Activated naive CD4-positive, alpha-beta T cell treated with anti-CD3 and anti-CD28 coated beads, Interleukin-2, amount 10 ng/mL, durations not matched to agents 7 days and 5 days (primary cell): Measurements from ENCODE around the gene CCDC69.
"Not testable (repeated sequence)": the region's sequence is repeated elsewhere in the genome, so short reads cannot be mapped to it uniquely, and the experiment has no call there.

Experiments
- CTCF ChIA-PET: fragments of 350-600 bp; sonication (Branson Sonifier 250); formaldehyde crosslinking; loops from one replicate; lab custom pipeline; 2021; ENCODE audit warnings: antibody characterized with exemption; lab: Charles Lee
- DNase-seq: peaks from one replicate; pipeline ENCODE4 v3.0.0-alpha.2; 2020
- H3K27ac Mint-ChIP-seq: one replicate; pipeline ENCODE4 v1.8.0; 2021; ENCODE audit warnings: mild to moderate bottlenecking, moderate library complexity, mixed read lengths
- H3K27me3 Mint-ChIP-seq: one replicate; pipeline ENCODE4 v1.8.0; 2021; ENCODE audit warnings: mild to moderate bottlenecking, mixed read lengths
- H3K36me3 Mint-ChIP-seq: one replicate; pipeline ENCODE4 v1.8.0; 2021; ENCODE audit warnings: mixed read lengths
- H3K4me1 Mint-ChIP-seq: one replicate; pipeline ENCODE4 v1.8.0; 2021; ENCODE audit warnings: mixed read lengths
- H3K4me3 Mint-ChIP-seq: one replicate; pipeline ENCODE4 v1.8.0; 2021; ENCODE audit warnings: mild to moderate bottlenecking, moderate library complexity, mixed read lengths
- H3K9me3 Mint-ChIP-seq: one replicate; pipeline ENCODE4 v1.8.0; 2021; ENCODE audit warnings: mixed read lengths

Gene CCDC69

GRCh38 chr5:151223447-151224264 is at the start of gene CCDC69:
Gene CCDC69 (minus strand): TSS chr5:151224092. CDS start chr5:151223970, 122 bp downstream.
- H3K36me3 Mint-ChIP-seq: peaks cover 33% of the 10 kb centered on the region
- H3K27ac Mint-ChIP-seq: peak within 1 kb of the TSS; percentile 88
- peak; percentile 69 for DNase-seq
- H3K27me3 Mint-ChIP-seq: no peaks in the 10 kb centered on the region
- H3K4me3 Mint-ChIP-seq: peak within 1 kb of the TSS; percentile 85
- CTCF ChIA-PET: interaction anchor here (0.6 to 3.4 kb wide), 17 partner anchors 10 to 176 kb away, joined by 3 to 33 read pairs (median 3); partner anchors contain the start of gene GM2A
- H3K4me1 Mint-ChIP-seq: peaks cover 61% of the 10 kb centered on the region
- no peaks in the 10 kb centered on the region for H3K9me3 Mint-ChIP-seq

- CTCF ChIA-PET: no interaction called here
- DNase-seq: no peak
- Mint-ChIP-seq H3K4me3 (no peak overlapping the region), H3K9me3 (no peaks in the 10 kb centered on the region), H3K4me1 (no peaks in the 10 kb centered on the region), H3K36me3 (peaks cover 13% of the 10 kb centered on the region), H3K27ac (no peak overlapping the region), H3K27me3 (no peaks in the 10 kb centered on the region)
Observed at GRCh38 chr5:151271336-151271735, 47.4 kb upstream of the CCDC69 start.

- Mint-ChIP-seq H3K36me3 (peaks cover 17% of the 10 kb centered on the region), H3K9me3 (no peaks in the 10 kb centered on the region), H3K27me3 (no peaks in the 10 kb centered on the region), H3K4me3 (no peak overlapping the region), H3K4me1 (no peaks in the 10 kb centered on the region), H3K27ac (no peak overlapping the region)
- no peak for DNase-seq
- CTCF ChIA-PET: no interaction called here
Observed at GRCh38 chr5:151270599-151270998, 46.7 kb upstream of the CCDC69 start.

GRCh38 chr5:151267491-151268260 is 43.8 kb upstream of the CCDC69 start:
- H3K27ac Mint-ChIP-seq: no peak overlapping the region
- CTCF ChIA-PET: no interaction called here
- H3K4me3 Mint-ChIP-seq: no peak overlapping the region
- H3K36me3 Mint-ChIP-seq: peaks cover 29% of the 10 kb centered on the region
- peaks cover 8% of the 10 kb centered on the region for H3K4me1 Mint-ChIP-seq
- DNase-seq: no peak
- no peaks in the 10 kb centered on the region for H3K27me3 Mint-ChIP-seq
- H3K9me3 Mint-ChIP-seq: no peaks in the 10 kb centered on the region

- CTCF ChIA-PET: interaction anchor here (1.1 to 1.3 kb wide), 2 partner anchors 52 to 99 kb away, joined by 4 to 5 read pairs; no protein-coding TSS in a partner anchor
- H3K27me3 Mint-ChIP-seq: no peaks in the 10 kb centered on the region
- peaks cover 39% of the 10 kb centered on the region for H3K36me3 Mint-ChIP-seq
- H3K4me3 Mint-ChIP-seq: no peak overlapping the region
- H3K9me3 Mint-ChIP-seq: no peaks in the 10 kb centered on the region
- H3K27ac Mint-ChIP-seq: no peak overlapping the region
- DNase-seq: no peak
- H3K4me1 Mint-ChIP-seq: peaks cover 8% of the 10 kb centered on the region
Observed at GRCh38 chr5:151264113-151264512, 40.2 kb upstream of the CCDC69 start.

GRCh38 chr5:151262532-151262931 is 38.6 kb upstream of the CCDC69 start:
- Mint-ChIP-seq H3K4me3 (no peak overlapping the region), H3K4me1 (peaks cover 8% of the 10 kb centered on the region), H3K9me3 (no peaks in the 10 kb centered on the region), H3K36me3 (peaks cover 35% of the 10 kb centered on the region), H3K27ac (peak overlapping the region; percentile 34), H3K27me3 (no peaks in the 10 kb centered on the region)
- no peak for DNase-seq
- CTCF ChIA-PET: no interaction called here

- Mint-ChIP-seq H3K4me3 (no peak overlapping the region), H3K9me3 (no peaks in the 10 kb centered on the region), H3K27me3 (no peaks in the 10 kb centered on the region), H3K27ac (no peak overlapping the region), H3K36me3 (peaks cover 20% of the 10 kb centered on the region), H3K4me1 (peaks cover 13% of the 10 kb centered on the region)
- CTCF ChIA-PET: no interaction called here
- no peak for DNase-seq
Observed at GRCh38 chr5:151259931-151260330, 36.0 kb upstream of the CCDC69 start.

- peaks cover 14% of the 10 kb centered on the region for H3K36me3 Mint-ChIP-seq
- no peak for DNase-seq
- H3K27ac Mint-ChIP-seq: no peak overlapping the region
- CTCF ChIA-PET: no interaction called here
- H3K27me3 Mint-ChIP-seq: no peaks in the 10 kb centered on the region
- peaks cover 17% of the 10 kb centered on the region for H3K4me1 Mint-ChIP-seq
- H3K9me3 Mint-ChIP-seq: no peaks in the 10 kb centered on the region
- no peak overlapping the region for H3K4me3 Mint-ChIP-seq
Observed at GRCh38 chr5:151258816-151259215, 34.9 kb upstream of the CCDC69 start.

GRCh38 chr5:151258201-151258611 is 34.3 kb upstream of the CCDC69 start:
- peaks cover 22% of the 10 kb centered on the region for H3K4me1 Mint-ChIP-seq
- H3K9me3 Mint-ChIP-seq: no peaks in the 10 kb centered on the region
- H3K27ac Mint-ChIP-seq: no peak overlapping the region
- CTCF ChIA-PET: no interaction called here
- H3K27me3 Mint-ChIP-seq: no peaks in the 10 kb centered on the region
- H3K4me3 Mint-ChIP-seq: no peak overlapping the region
- no peak for DNase-seq
- peaks cover 12% of the 10 kb centered on the region for H3K36me3 Mint-ChIP-seq

GRCh38 chr5:151257731-151258181 is 33.9 kb upstream of the CCDC69 start:
- DNase-seq: no peak
- no peaks in the 10 kb centered on the region for H3K27me3 Mint-ChIP-seq
- no peak overlapping the region for H3K27ac Mint-ChIP-seq
- peaks cover 11% of the 10 kb centered on the region for H3K36me3 Mint-ChIP-seq
- H3K4me3 Mint-ChIP-seq: no peak overlapping the region
- H3K4me1 Mint-ChIP-seq: peaks cover 25% of the 10 kb centered on the region
- CTCF ChIA-PET: interaction anchor here (1.4 kb wide), 1 partner anchor 12 kb away, joined by 3 read pairs; no protein-coding TSS in a partner anchor
- no peaks in the 10 kb centered on the region for H3K9me3 Mint-ChIP-seq

GRCh38 chr5:151255621-151256286 is 31.9 kb upstream of the CCDC69 start:
- no peak overlapping the region for H3K4me3 Mint-ChIP-seq
- CTCF ChIA-PET: no interaction called here
- H3K4me1 Mint-ChIP-seq: peaks cover 41% of the 10 kb centered on the region
- H3K36me3 Mint-ChIP-seq: no peaks in the 10 kb centered on the region
- H3K9me3 Mint-ChIP-seq: no peaks in the 10 kb centered on the region
- no peaks in the 10 kb centered on the region for H3K27me3 Mint-ChIP-seq
- H3K27ac Mint-ChIP-seq: no peak overlapping the region
- DNase-seq: no peak

GRCh38 chr5:151254990-151255389 is 31.1 kb upstream of the CCDC69 start:
- peaks cover 48% of the 10 kb centered on the region for H3K4me1 Mint-ChIP-seq
- CTCF ChIA-PET, H3K27ac Mint-ChIP-seq, H3K27me3 Mint-ChIP-seq, H3K36me3 Mint-ChIP-seq, H3K9me3 Mint-ChIP-seq, H3K4me3 Mint-ChIP-seq, DNase-seq: not testable (repeated sequence)

- Mint-ChIP-seq H3K36me3 (no peaks in the 10 kb centered on the region), H3K4me1 (peaks cover 48% of the 10 kb centered on the region), H3K27me3 (no peaks in the 10 kb centered on the region), H3K9me3 (no peaks in the 10 kb centered on the region), H3K4me3 (no peak overlapping the region), H3K27ac (no peak overlapping the region)
- CTCF ChIA-PET: no interaction called here
- DNase-seq: no peak
Observed at GRCh38 chr5:151254556-151254955, 30.7 kb upstream of the CCDC69 start.

GRCh38 chr5:151253605-151253950 is 29.7 kb upstream of the CCDC69 start:
- no peak for DNase-seq
- no peaks in the 10 kb centered on the region for H3K9me3 Mint-ChIP-seq

More at GRCh38 chr5:151253605-151253950, 29.7 kb upstream of the CCDC69 start:
- CTCF ChIA-PET: interaction anchor here (0.7 to 0.8 kb wide), 2 partner anchors 31 to 127 kb away, joined by 3 to 4 read pairs; no protein-coding TSS in a partner anchor
- Mint-ChIP-seq H3K27ac (no peak overlapping the region), H3K27me3 (no peaks in the 10 kb centered on the region), H3K4me3 (peak overlapping the region; percentile 89), H3K36me3 (no peaks in the 10 kb centered on the region), H3K4me1 (peaks cover 48% of the 10 kb centered on the region)
